Neural progenitor cell (in vitro differentiated cells): ENCODE measurements around the gene TLK2. TPM values are rescaled to one million over a fixed set of nuclear protein-coding genes. Genes with fewer than 3 reads are reported as not detected.

Experiments
- DNase-seq: peaks from one replicate; pipeline ENCODE4 v3.0.0-alpha.2; 2016; ENCODE audit warnings: low spot score
- H2AFZ ChIP-seq: fragments of 200-600 bp; sonication (generic); replicated peaks from 2 replicates; pipeline ENCODE4 v1.6.1; 2016; ENCODE audit warnings: antibody characterized with exemption
- H3F3A ChIP-seq: fragments of 200-600 bp; sonication (generic); 2 replicates; pipeline ENCODE4 v1.6.1; 2016; ENCODE audit warnings: antibody characterized with exemption, low read depth
- H3K27ac ChIP-seq: fragments of 200-600 bp; sonication (generic); 2 replicates; pipeline ENCODE4 v1.5.1; 2016; ENCODE audit warnings: mild to moderate bottlenecking
- H3K27me3 ChIP-seq: fragments of 200-600 bp; sonication (generic); 2 replicates; pipeline ENCODE4 v1.6.1; 2016; ENCODE audit warnings: mild to moderate bottlenecking, moderate library complexity
- H3K36me3 ChIP-seq: fragments of 200-600 bp; sonication (generic); 2 replicates; pipeline ENCODE4 v1.5.1; 2016
- H3K4me1 ChIP-seq: fragments of 200-600 bp; sonication (generic); 2 replicates; pipeline ENCODE4 v1.6.1; 2016; ENCODE audit warnings: mixed run types
- H3K4me2 ChIP-seq: fragments of 200-600 bp; sonication (generic); 2 replicates; pipeline ENCODE4 v1.6.1; 2016
- H3K4me3 ChIP-seq: fragments of 200-600 bp; sonication (generic); 2 replicates; pipeline ENCODE4 v1.5.1; 2016
- H3K79me2 ChIP-seq: fragments of 200-600 bp; sonication (generic); 2 replicates; pipeline ENCODE4 v1.6.1; 2016; ENCODE audit warnings: low read depth
- H3K9ac ChIP-seq: fragments of 200-600 bp; sonication (generic); 2 replicates; pipeline ENCODE4 v1.6.1; 2016
- H3K9me3 ChIP-seq: fragments of 200-600 bp; sonication (generic); 2 replicates; pipeline ENCODE4 v1.5.1; 2016; ENCODE audit warnings: low read depth
- H4K20me1 ChIP-seq: fragments of 200-600 bp; sonication (generic); 2 replicates; pipeline ENCODE4 v1.6.1; 2016; ENCODE audit warnings: low read depth
- H3K27ac Mint-ChIP-seq: 3 replicates; pipeline ENCODE4 v1.8.0; 2021; ENCODE audit warnings: mixed read lengths
- H3K27me3 Mint-ChIP-seq: 2 replicates; pipeline ENCODE4 v1.8.0; 2022; ENCODE audit warnings: low read depth, mild to moderate bottlenecking, inconsistent platforms, moderate library complexity, mixed read lengths; ENCODE audit not compliant: insufficient read depth
- H3K36me3 Mint-ChIP-seq: 3 replicates; pipeline ENCODE4 v1.8.0; 2021; ENCODE audit warnings: mixed read lengths
- H3K4me1 Mint-ChIP-seq: 3 replicates; pipeline ENCODE4 v1.8.0; 2021; ENCODE audit warnings: mixed read lengths
- H3K4me3 Mint-ChIP-seq: 3 replicates; pipeline ENCODE4 v1.8.0; 2021; ENCODE audit warnings: mild to moderate bottlenecking, moderate library complexity, mixed read lengths
- H3K9me3 Mint-ChIP-seq: 3 replicates; pipeline ENCODE4 v1.8.0; 2020; ENCODE audit warnings: mixed read lengths
- EZH2 ChIP-seq: fragments of 200-600 bp; sonication (generic); IDR thresholded peaks from 2 replicates; pipeline ENCODE4 v1.6.1; 2017; ENCODE audit warnings: antibody characterized with exemption, mild to moderate bottlenecking, moderate library complexity
- EZH2phosphoT487 ChIP-seq: fragments of 200-600 bp; sonication (generic); IDR thresholded peaks from 2 replicates; pipeline ENCODE4 v1.6.1; 2017; ENCODE audit warnings: antibody characterized with exemption
- total RNA-seq: library from RNA; depleted of rRNA; stranded (reverse); fragments of >200 nt; gene quantifications from 2 replicates; pipeline ENCODE4 v1.2.3, GENCODE V29; 2015; ENCODE audit warnings: low replicate concordance
- TF ChIP-seq, protein P1 (sequence below): fragments of 200-600 bp; sonication (generic); IDR thresholded peaks from 2 replicates; pipeline ENCODE4 v1.5.1; 2017; ENCODE audit warnings: antibody characterized with exemption, mild to moderate bottlenecking

TLK2 gene
- total RNA-seq, 1 donor from 2014 or later: 89.9 TPM

- Histone ChIP-seq H3K9ac (no peak overlapping the region), H3K4me3 (no peak overlapping the region), H4K20me1 (no peaks in the 10 kb centered on the region), H3K79me2 (no peaks in the 10 kb centered on the region), H2AFZ (no peak overlapping the region), H3K27ac (no peak overlapping the region), H3K27me3 (no peaks in the 10 kb centered on the region), H3F3A (no peaks in the 10 kb centered on the region), H3K4me1 (no peaks in the 10 kb centered on the region), H3K36me3 (peaks cover 19% of the 10 kb centered on the region), H3K4me2 (no peak overlapping the region), H3K9me3 (no peaks in the 10 kb centered on the region)
- H3K36me3 Mint-ChIP-seq: peaks cover 30% of the 10 kb centered on the region
- no peak for DNase-seq
- no peak overlapping the region for H3K27ac Mint-ChIP-seq
- H3K27me3 Mint-ChIP-seq: no peaks in the 10 kb centered on the region
- no peak overlapping the region for H3K4me3 Mint-ChIP-seq
- no peaks in the 10 kb centered on the region for H3K9me3 Mint-ChIP-seq
- H3K4me1 Mint-ChIP-seq: peaks cover 7% of the 10 kb centered on the region
- TF ChIP-seq, protein P1, sequence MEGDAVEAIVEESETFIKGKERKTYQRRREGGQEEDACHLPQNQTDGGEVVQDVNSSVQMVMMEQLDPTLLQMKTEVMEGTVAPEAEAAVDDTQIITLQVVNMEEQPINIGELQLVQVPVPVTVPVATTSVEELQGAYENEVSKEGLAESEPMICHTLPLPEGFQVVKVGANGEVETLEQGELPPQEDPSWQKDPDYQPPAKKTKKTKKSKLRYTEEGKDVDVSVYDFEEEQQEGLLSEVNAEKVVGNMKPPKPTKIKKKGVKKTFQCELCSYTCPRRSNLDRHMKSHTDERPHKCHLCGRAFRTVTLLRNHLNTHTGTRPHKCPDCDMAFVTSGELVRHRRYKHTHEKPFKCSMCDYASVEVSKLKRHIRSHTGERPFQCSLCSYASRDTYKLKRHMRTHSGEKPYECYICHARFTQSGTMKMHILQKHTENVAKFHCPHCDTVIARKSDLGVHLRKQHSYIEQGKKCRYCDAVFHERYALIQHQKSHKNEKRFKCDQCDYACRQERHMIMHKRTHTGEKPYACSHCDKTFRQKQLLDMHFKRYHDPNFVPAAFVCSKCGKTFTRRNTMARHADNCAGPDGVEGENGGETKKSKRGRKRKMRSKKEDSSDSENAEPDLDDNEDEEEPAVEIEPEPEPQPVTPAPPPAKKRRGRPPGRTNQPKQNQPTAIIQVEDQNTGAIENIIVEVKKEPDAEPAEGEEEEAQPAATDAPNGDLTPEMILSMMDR: no peak
- TF ChIP-seq EZH2phosphoT487: no peak
Observed at GRCh38 chr17:62576382-62576781, 97.8 kb downstream of the TLK2 start.

DNA sequence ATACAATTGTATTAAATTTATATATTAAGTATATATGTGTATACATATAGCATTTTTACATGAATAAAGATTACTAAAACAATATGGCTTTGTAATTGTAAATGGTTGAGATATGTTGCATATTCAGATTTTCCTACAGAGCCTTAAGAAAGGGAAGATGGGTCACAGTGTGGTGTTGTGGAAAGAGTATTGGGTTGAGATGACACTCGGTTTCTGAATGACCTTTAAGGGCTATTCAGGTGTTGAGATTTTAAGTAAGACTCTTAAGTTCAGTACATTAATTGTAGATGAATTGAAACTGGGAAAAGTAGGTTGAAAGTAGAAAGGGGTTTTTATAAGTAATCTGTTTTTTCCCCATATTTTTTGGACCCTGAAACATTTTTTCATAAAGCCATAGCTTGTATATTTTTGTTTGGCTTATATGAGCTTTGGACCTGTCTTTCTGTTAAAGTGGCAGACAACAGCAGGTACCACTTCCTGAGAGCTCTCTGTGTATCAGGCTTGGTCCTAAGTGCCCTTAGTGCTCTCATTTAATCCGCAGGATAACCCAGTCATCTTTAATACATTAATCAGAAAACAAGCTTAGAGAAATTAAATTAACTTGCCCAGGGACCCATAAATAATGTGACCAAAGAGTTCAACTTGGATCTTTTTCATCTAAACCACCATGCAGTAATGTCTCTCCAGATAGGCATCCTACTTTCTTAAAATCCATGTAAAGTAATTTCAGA is 100.3 kb downstream of the TLK2 start:
- Mint-ChIP-seq H3K4me3 (no peak overlapping the region), H3K4me1 (peaks cover 3% of the 10 kb centered on the region), H3K27me3 (no peaks in the 10 kb centered on the region), H3K9me3 (no peaks in the 10 kb centered on the region), H3K27ac (no peak overlapping the region), H3K36me3 (peaks cover 33% of the 10 kb centered on the region)
- no peaks in the 10 kb centered on the region for H3K79me2 ChIP-seq
- H2AFZ ChIP-seq: no peak overlapping the region
- H3K4me2 ChIP-seq: no peak overlapping the region
- no peaks in the 10 kb centered on the region for H4K20me1 ChIP-seq
- TF ChIP-seq EZH2phosphoT487: no peak
- TF ChIP-seq, protein P1: no peak
- TF ChIP-seq EZH2: no peak
- no peak overlapping the region for H3K4me3 ChIP-seq
- no peak overlapping the region for H3K27ac ChIP-seq
- H3K4me1 ChIP-seq: no peaks in the 10 kb centered on the region
- no peak for DNase-seq
- no peak overlapping the region for H3K9ac ChIP-seq
- no peaks in the 10 kb centered on the region for H3K9me3 ChIP-seq
- no peaks in the 10 kb centered on the region for H3F3A ChIP-seq
- H3K36me3 ChIP-seq: peaks cover 13% of the 10 kb centered on the region
- no peaks in the 10 kb centered on the region for H3K27me3 ChIP-seq

- H3K27ac Mint-ChIP-seq: no peak overlapping the region
- H3K27me3 Mint-ChIP-seq: peaks cover 2% of the 10 kb centered on the region
- no peaks in the 10 kb centered on the region for H3K79me2 ChIP-seq
- no peak overlapping the region for H2AFZ ChIP-seq
- H3K9me3 Mint-ChIP-seq: no peaks in the 10 kb centered on the region
- no peak for DNase-seq
- H3K4me1 ChIP-seq: no peaks in the 10 kb centered on the region
- TF ChIP-seq, protein P1: no peak
- no peak for TF ChIP-seq EZH2
- TF ChIP-seq EZH2phosphoT487: no peak
- H4K20me1 ChIP-seq: no peaks in the 10 kb centered on the region
- H3K4me1 Mint-ChIP-seq: peaks cover 3% of the 10 kb centered on the region
- H3K9me3 ChIP-seq: no peaks in the 10 kb centered on the region
- no peaks in the 10 kb centered on the region for H3K27me3 ChIP-seq
- H3K4me3 Mint-ChIP-seq: no peak overlapping the region
- no peak overlapping the region for H3K4me2 ChIP-seq
- H3K36me3 Mint-ChIP-seq: peaks cover 23% of the 10 kb centered on the region
- H3K36me3 ChIP-seq: peaks cover 6% of the 10 kb centered on the region
- H3K27ac ChIP-seq: no peak overlapping the region
- no peaks in the 10 kb centered on the region for H3F3A ChIP-seq
- H3K4me3 ChIP-seq: no peak overlapping the region
- no peak overlapping the region for H3K9ac ChIP-seq
Observed at GRCh38 chr17:62580947-62581346, 102.3 kb downstream of the TLK2 start.
